Measurements from ENCODE around the gene PDGFD.

The PDGFD gene

GRCh38 chr11:104161751-104162450 lies 2.0 kb downstream of the PDGFD start:
- H3K27me3 ChIP-seq (ENCODE audit: control insufficient read depth, insufficient read depth, low read length), result no peaks in the 10 kb centered on the region
- H3K4me3 ChIP-seq (ENCODE audit: low read length), result no peak overlapping the region
- no peak overlapping the region for H3K9ac ChIP-seq (ENCODE audit: low read length)
- no peaks in the 10 kb centered on the region for H3K9me3 ChIP-seq (ENCODE audit: control insufficient read depth, low read depth, low read length)
- H3K27ac ChIP-seq (ENCODE audit: low read length), result no peak overlapping the region
- peaks cover 9% of the 10 kb centered on the region for H3K4me1 ChIP-seq (ENCODE audit: control insufficient read depth, low read depth, low read length)
- H3K36me3 ChIP-seq (ENCODE audit: control insufficient read depth, low read depth, low read length), result no peaks in the 10 kb centered on the region

GRCh38 chr11:104159356-104159755 lies 4.6 kb downstream of the PDGFD start:
- H3K27ac ChIP-seq (ENCODE audit: low read length), result no peak overlapping the region
- H3K9me3 ChIP-seq (ENCODE audit: control insufficient read depth, low read depth, low read length), result no peaks in the 10 kb centered on the region
- no peak overlapping the region for H3K4me3 ChIP-seq (ENCODE audit: low read length)
- no peaks in the 10 kb centered on the region for H3K27me3 ChIP-seq (ENCODE audit: control insufficient read depth, insufficient read depth, low read length)
- no peak overlapping the region for H3K9ac ChIP-seq (ENCODE audit: low read length)
- peaks cover 8% of the 10 kb centered on the region for H3K4me1 ChIP-seq (ENCODE audit: control insufficient read depth, low read depth, low read length)
- H3K36me3 ChIP-seq (ENCODE audit: control insufficient read depth, low read depth, low read length), result no peaks in the 10 kb centered on the region

GRCh38 chr11:104155375-104155774 lies 8.6 kb downstream of the PDGFD start:
- Histone ChIP-seq H3K4me1 (ENCODE audit: control insufficient read depth, low read depth, low read length) (peaks cover 10% of the 10 kb centered on the region), H3K9ac (ENCODE audit: low read length) (no peak overlapping the region), H3K4me3 (ENCODE audit: low read length) (no peak overlapping the region), H3K27me3 (ENCODE audit: control insufficient read depth, insufficient read depth, low read length) (no peaks in the 10 kb centered on the region), H3K36me3 (ENCODE audit: control insufficient read depth, low read depth, low read length) (no peaks in the 10 kb centered on the region), H3K27ac (ENCODE audit: low read length) (no peak overlapping the region), H3K9me3 (ENCODE audit: control insufficient read depth, low read depth, low read length) (no peaks in the 10 kb centered on the region)

GRCh38 chr11:104154296-104154695 lies 9.7 kb downstream of the PDGFD start:
- Histone ChIP-seq H3K27ac (ENCODE audit: low read length) (no peak overlapping the region), H3K4me3 (ENCODE audit: low read length) (no peak overlapping the region), H3K27me3 (ENCODE audit: control insufficient read depth, insufficient read depth, low read length) (no peaks in the 10 kb centered on the region), H3K9ac (ENCODE audit: low read length) (no peak overlapping the region), H3K9me3 (ENCODE audit: control insufficient read depth, low read depth, low read length) (no peaks in the 10 kb centered on the region), H3K4me1 (ENCODE audit: control insufficient read depth, low read depth, low read length) (peaks cover 10% of the 10 kb centered on the region), H3K36me3 (ENCODE audit: control insufficient read depth, low read depth, low read length) (no peaks in the 10 kb centered on the region)

GRCh38 chr11:104152941-104153505 lies 10.9 kb downstream of the PDGFD start:
- H3K4me1 ChIP-seq (ENCODE audit: control insufficient read depth, low read depth, low read length), result peaks cover 10% of the 10 kb centered on the region
- H3K9me3 ChIP-seq (ENCODE audit: control insufficient read depth, low read depth, low read length), result no peaks in the 10 kb centered on the region
- H3K9ac ChIP-seq (ENCODE audit: low read length), result no peak overlapping the region
- H3K36me3 ChIP-seq (ENCODE audit: control insufficient read depth, low read depth, low read length), result no peaks in the 10 kb centered on the region
- H3K27me3 ChIP-seq (ENCODE audit: control insufficient read depth, insufficient read depth, low read length), result no peaks in the 10 kb centered on the region
- no peak overlapping the region for H3K27ac ChIP-seq (ENCODE audit: low read length)
- no peak overlapping the region for H3K4me3 ChIP-seq (ENCODE audit: low read length)

- no peaks in the 10 kb centered on the region for H3K36me3 ChIP-seq (ENCODE audit: control insufficient read depth, low read depth, low read length)
- no peak overlapping the region for H3K27ac ChIP-seq (ENCODE audit: low read length)
- H3K9me3 ChIP-seq (ENCODE audit: control insufficient read depth, low read depth, low read length), result no peaks in the 10 kb centered on the region
- no peak overlapping the region for H3K9ac ChIP-seq (ENCODE audit: low read length)
- H3K4me1 ChIP-seq (ENCODE audit: control insufficient read depth, low read depth, low read length), result peaks cover 10% of the 10 kb centered on the region
- H3K4me3 ChIP-seq (ENCODE audit: low read length), result no peak overlapping the region
- no peaks in the 10 kb centered on the region for H3K27me3 ChIP-seq (ENCODE audit: control insufficient read depth, insufficient read depth, low read length)
Observed at GRCh38 chr11:104151404-104152204, 12.3 kb downstream of the PDGFD start.

- H3K27ac ChIP-seq (ENCODE audit: low read length), result no peak overlapping the region
- H3K27me3 ChIP-seq (ENCODE audit: control insufficient read depth, insufficient read depth, low read length), result no peaks in the 10 kb centered on the region
- no peak overlapping the region for H3K9ac ChIP-seq (ENCODE audit: low read length)
- no peak overlapping the region for H3K4me3 ChIP-seq (ENCODE audit: low read length)
- H3K36me3 ChIP-seq (ENCODE audit: control insufficient read depth, low read depth, low read length), result no peaks in the 10 kb centered on the region
- peaks cover 2% of the 10 kb centered on the region for H3K4me1 ChIP-seq (ENCODE audit: control insufficient read depth, low read depth, low read length)
- no peaks in the 10 kb centered on the region for H3K9me3 ChIP-seq (ENCODE audit: control insufficient read depth, low read depth, low read length)
Observed at GRCh38 chr11:104148706-104149105, 15.2 kb downstream of the PDGFD start.

- Histone ChIP-seq H3K36me3 (ENCODE audit: control insufficient read depth, low read depth, low read length) (no peaks in the 10 kb centered on the region), H3K9me3 (ENCODE audit: control insufficient read depth, low read depth, low read length) (no peaks in the 10 kb centered on the region), H3K27ac (ENCODE audit: low read length) (no peak overlapping the region), H3K9ac (ENCODE audit: low read length) (no peak overlapping the region), H3K27me3 (ENCODE audit: control insufficient read depth, insufficient read depth, low read length) (no peaks in the 10 kb centered on the region), H3K4me1 (ENCODE audit: control insufficient read depth, low read depth, low read length) (no peaks in the 10 kb centered on the region), H3K4me3 (ENCODE audit: low read length) (no peak overlapping the region)
Observed at GRCh38 chr11:104148074-104148473, 15.9 kb downstream of the PDGFD start.

GRCh38 chr11:104146943-104147342 lies 17.0 kb downstream of the PDGFD start:
- Histone ChIP-seq H3K4me3 (ENCODE audit: low read length) (no peak overlapping the region), H3K9me3 (ENCODE audit: control insufficient read depth, low read depth, low read length) (no peaks in the 10 kb centered on the region), H3K36me3 (ENCODE audit: control insufficient read depth, low read depth, low read length) (no peaks in the 10 kb centered on the region), H3K9ac (ENCODE audit: low read length) (no peak overlapping the region), H3K4me1 (ENCODE audit: control insufficient read depth, low read depth, low read length) (no peaks in the 10 kb centered on the region), H3K27me3 (ENCODE audit: control insufficient read depth, insufficient read depth, low read length) (no peaks in the 10 kb centered on the region), H3K27ac (ENCODE audit: low read length) (no peak overlapping the region)

- Histone ChIP-seq H3K4me3 (ENCODE audit: low read length) (no peak overlapping the region), H3K9ac (ENCODE audit: low read length) (no peak overlapping the region), H3K9me3 (ENCODE audit: control insufficient read depth, low read depth, low read length) (no peaks in the 10 kb centered on the region), H3K4me1 (ENCODE audit: control insufficient read depth, low read depth, low read length) (no peaks in the 10 kb centered on the region), H3K27ac (ENCODE audit: low read length) (no peak overlapping the region), H3K27me3 (ENCODE audit: control insufficient read depth, insufficient read depth, low read length) (no peaks in the 10 kb centered on the region), H3K36me3 (ENCODE audit: control insufficient read depth, low read depth, low read length) (no peaks in the 10 kb centered on the region)
Observed at GRCh38 chr11:104146421-104146820, 17.5 kb downstream of the PDGFD start.

GRCh38 chr11:104145062-104145461 lies 18.9 kb downstream of the PDGFD start:
- Histone ChIP-seq H3K9ac (ENCODE audit: low read length) (no peak overlapping the region), H3K36me3 (ENCODE audit: control insufficient read depth, low read depth, low read length) (no peaks in the 10 kb centered on the region), H3K9me3 (ENCODE audit: control insufficient read depth, low read depth, low read length) (no peaks in the 10 kb centered on the region), H3K4me3 (ENCODE audit: low read length) (no peak overlapping the region), H3K27ac (ENCODE audit: low read length) (no peak overlapping the region), H3K27me3 (ENCODE audit: control insufficient read depth, insufficient read depth, low read length) (no peaks in the 10 kb centered on the region), H3K4me1 (ENCODE audit: control insufficient read depth, low read depth, low read length) (no peaks in the 10 kb centered on the region)

Data from iPS-18a (cell line).